Karpas-422 (cell line): ENCODE results near the gene TMA7B. TPM values are rescaled to one million over a fixed set of nuclear protein-coding genes. Genes with fewer than 3 reads are reported as not detected.

Experiments
- DNase-seq: peaks from one replicate; pipeline ENCODE4 v3.0.0-alpha.2; 2015
- H2AFZ ChIP-seq: fragments of 200-600 bp; sonication (generic); 2 replicates; pipeline ENCODE4 v1.6.1; 2014; ENCODE audit warnings: antibody characterized with exemption, low read length, mixed read lengths
- H3K27ac ChIP-seq: fragments of 200-600 bp; sonication (generic); 2 replicates; pipeline ENCODE4 v1.5.1; 2014; ENCODE audit warnings: mild to moderate bottlenecking, low read length, moderate library complexity
- H3K27me3 ChIP-seq: fragments of 200-600 bp; sonication (generic); 2 replicates; pipeline ENCODE4 v1.6.1; 2014; ENCODE audit warnings: low read length, mixed read lengths
- H3K36me3 ChIP-seq: fragments of 200-600 bp; sonication (generic); 2 replicates; pipeline ENCODE4 v1.6.1; 2014; ENCODE audit warnings: low read length, mixed read lengths; ENCODE audit not compliant: insufficient read depth
- H3K4me1 ChIP-seq: fragments of 200-600 bp; sonication (generic); 2 replicates; pipeline ENCODE4 v1.6.1; 2014; ENCODE audit warnings: mild to moderate bottlenecking, low read length, mixed read lengths
- H3K4me2 ChIP-seq: fragments of 200-600 bp; sonication (generic); 2 replicates; pipeline ENCODE4 v1.6.1; 2014; ENCODE audit warnings: low read length, low read depth, mild to moderate bottlenecking; ENCODE audit not compliant: poor library complexity, severe bottlenecking
- H3K4me3 ChIP-seq: fragments of 200-600 bp; sonication (generic); 2 replicates; pipeline ENCODE4 v1.5.1; 2014; ENCODE audit warnings: mild to moderate bottlenecking, antibody characterized with exemption, low read length, mixed read lengths
- H3K79me2 ChIP-seq: fragments of 200-600 bp; sonication (generic); 2 replicates; pipeline ENCODE4 v1.6.1; 2014; ENCODE audit warnings: mild to moderate bottlenecking, low read length, mixed read lengths
- H3K9ac ChIP-seq: fragments of 200-600 bp; sonication (generic); 2 replicates; pipeline ENCODE4 v1.6.0; 2014; ENCODE audit warnings: low read length
- H3K9me2 ChIP-seq: fragments of 200-600 bp; sonication (generic), shearing (Covaris generic); replicated peaks from 2 replicates; pipeline ENCODE4 v1.6.0; 2014; ENCODE audit warnings: mild to moderate bottlenecking, low read length, moderate library complexity; ENCODE audit not compliant: insufficient read depth
- H3K9me3 ChIP-seq: fragments of 300-700, 200-600 bp; sonication (generic); 2 replicates; pipeline ENCODE4 v1.6.1; 2014; ENCODE audit warnings: low read length, mixed read lengths
- H4K20me1 ChIP-seq: fragments of 200-600 bp; sonication (generic); 2 replicates; pipeline ENCODE4 v1.6.1; 2014; ENCODE audit warnings: mild to moderate bottlenecking, antibody characterized with exemption, low read length, low read depth; ENCODE audit not compliant: insufficient read depth
- total RNA-seq: library from RNA; depleted of rRNA; stranded (reverse); fragments of >200 nt; shearing (Covaris generic); gene quantifications from 2 replicates; pipeline ENCODE4 v1.2.3, GENCODE V29; 2014; ENCODE audit warnings: low replicate concordance

The TMA7B gene
- total RNA-seq, 1 experiment from 2014 or later: not detected

GRCh38 chr22:39937906-39938305 is 22.3 kb upstream of the TMA7B start:
- no peak overlapping the region for H3K4me2 ChIP-seq

DNA sequence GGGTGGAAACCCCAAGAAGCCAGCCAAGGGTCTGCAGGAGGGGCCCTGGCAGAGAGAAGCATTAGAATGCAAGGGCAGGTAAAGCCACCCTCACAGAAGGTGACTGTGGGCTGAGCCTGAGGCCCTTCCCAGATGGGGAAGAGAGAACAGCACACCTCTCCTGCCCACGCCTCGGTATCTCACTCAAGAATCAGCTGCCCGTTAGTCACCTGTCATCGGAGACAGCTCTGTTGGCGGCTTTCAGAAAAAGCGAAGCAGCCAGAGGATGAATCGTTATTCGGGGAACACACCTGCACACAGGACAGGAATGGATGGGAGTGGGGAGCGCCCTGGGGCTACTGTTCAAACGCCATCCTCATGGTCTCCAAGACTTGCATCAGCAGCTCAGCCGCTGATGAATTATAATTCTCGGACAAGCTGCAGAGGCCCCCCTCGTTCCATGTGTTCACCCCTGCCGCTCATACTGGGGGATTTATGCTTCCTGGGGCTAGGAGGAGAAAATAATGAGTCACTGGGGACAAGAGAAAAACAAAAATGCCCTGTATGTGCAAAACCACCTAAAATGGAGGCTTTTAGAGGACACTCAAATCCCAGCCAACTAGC is 21.6 kb upstream of the TMA7B start:
- Histone ChIP-seq H3K4me2 (no peak overlapping the region), H3K9ac (no peak overlapping the region)

More at GRCh38 chr22:39937906-39938305, 22.3 kb upstream of the TMA7B start:
- DNase-seq: no peak
- Histone ChIP-seq H3K9ac (no peak overlapping the region), H3K4me1 (no peaks in the 10 kb centered on the region; the same call in 1 of the 2 replicates), H3K79me2 (no peaks in the 10 kb centered on the region), H3K9me2 (no peaks in the 10 kb centered on the region), H3K27ac (no peak overlapping the region), H2AFZ (no peak overlapping the region), H3K9me3 (no peaks in the 10 kb centered on the region), H3K27me3 (no peaks in the 10 kb centered on the region), H3K4me3 (no peak overlapping the region), H3K36me3 (no peaks in the 10 kb centered on the region), H4K20me1 (no peaks in the 10 kb centered on the region)

GRCh38 chr22:39939830-39940229 is 20.4 kb upstream of the TMA7B start:
- no peak overlapping the region for H3K4me3 ChIP-seq
- no peak for DNase-seq
- H3K79me2 ChIP-seq: no peaks in the 10 kb centered on the region
- no peaks in the 10 kb centered on the region for H3K27me3 ChIP-seq
- H3K36me3 ChIP-seq: no peaks in the 10 kb centered on the region
- no peak overlapping the region for H3K27ac ChIP-seq
- H3K9ac ChIP-seq: no peak overlapping the region
- H3K9me3 ChIP-seq: no peaks in the 10 kb centered on the region
- no peak overlapping the region for H2AFZ ChIP-seq
- H3K9me2 ChIP-seq: no peaks in the 10 kb centered on the region
- no peaks in the 10 kb centered on the region for H4K20me1 ChIP-seq
- H3K4me2 ChIP-seq: no peak overlapping the region
- peaks cover 4% of the 10 kb centered on the region for H3K4me1 ChIP-seq

More for the DNA sequence above, 21.6 kb upstream of the TMA7B start:
- H3K79me2 ChIP-seq: no peaks in the 10 kb centered on the region
- no peaks in the 10 kb centered on the region for H4K20me1 ChIP-seq
- no peaks in the 10 kb centered on the region for H3K9me2 ChIP-seq
- no peaks in the 10 kb centered on the region for H3K27me3 ChIP-seq
- H3K27ac ChIP-seq: no peak overlapping the region
- H3K4me1 ChIP-seq: peaks cover 4% of the 10 kb centered on the region
- no peak overlapping the region for H3K4me3 ChIP-seq
- H2AFZ ChIP-seq: no peak overlapping the region
- no peaks in the 10 kb centered on the region for H3K9me3 ChIP-seq
- no peak for DNase-seq
- no peaks in the 10 kb centered on the region for H3K36me3 ChIP-seq

GRCh38 chr22:39940757-39941305 is 19.4 kb upstream of the TMA7B start:
- H3K36me3 ChIP-seq: no peaks in the 10 kb centered on the region
- peaks cover 4% of the 10 kb centered on the region for H3K4me1 ChIP-seq
- H3K27ac ChIP-seq: no peak overlapping the region
- no peaks in the 10 kb centered on the region for H3K9me3 ChIP-seq
- no peaks in the 10 kb centered on the region for H3K27me3 ChIP-seq
- DNase-seq: peak; percentile 58
- no peak overlapping the region for H2AFZ ChIP-seq
- no peaks in the 10 kb centered on the region for H4K20me1 ChIP-seq
- H3K79me2 ChIP-seq: no peaks in the 10 kb centered on the region
- H3K4me2 ChIP-seq: no peak overlapping the region
- H3K9me2 ChIP-seq: no peaks in the 10 kb centered on the region
- no peak overlapping the region for H3K9ac ChIP-seq
- no peak overlapping the region for H3K4me3 ChIP-seq

DNA sequence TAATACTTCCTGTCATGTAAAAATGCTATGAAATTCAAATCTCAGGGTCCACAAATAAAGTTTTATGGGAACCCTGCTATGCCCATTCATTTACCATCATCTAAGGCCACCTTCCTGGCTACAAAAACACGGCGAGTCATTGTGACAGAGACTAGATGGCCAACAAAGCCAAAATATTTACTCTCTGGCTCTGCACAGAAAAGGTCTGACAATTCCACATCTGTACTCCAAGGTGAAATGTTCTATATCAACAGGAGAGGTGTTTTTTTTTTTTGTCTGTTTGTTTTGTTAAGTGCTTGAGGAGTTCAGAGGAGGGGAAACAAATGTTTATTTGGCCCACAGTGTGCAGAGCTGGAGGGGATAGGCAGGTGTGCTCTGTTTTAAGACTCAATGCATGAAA is 18.6 kb upstream of the TMA7B start:
- peaks cover 9% of the 10 kb centered on the region for H3K4me1 ChIP-seq
- no peaks in the 10 kb centered on the region for H3K27me3 ChIP-seq
- no peaks in the 10 kb centered on the region for H4K20me1 ChIP-seq
- H2AFZ ChIP-seq: no peak overlapping the region
- H3K4me2 ChIP-seq: no peak overlapping the region
- no peak for DNase-seq
- H3K9ac ChIP-seq: no peak overlapping the region
- no peak overlapping the region for H3K4me3 ChIP-seq
- no peaks in the 10 kb centered on the region for H3K36me3 ChIP-seq
- H3K9me3 ChIP-seq: no peaks in the 10 kb centered on the region
- H3K9me2 ChIP-seq: no peaks in the 10 kb centered on the region
- H3K79me2 ChIP-seq: no peaks in the 10 kb centered on the region
- H3K27ac ChIP-seq: no peak overlapping the region

DNA sequence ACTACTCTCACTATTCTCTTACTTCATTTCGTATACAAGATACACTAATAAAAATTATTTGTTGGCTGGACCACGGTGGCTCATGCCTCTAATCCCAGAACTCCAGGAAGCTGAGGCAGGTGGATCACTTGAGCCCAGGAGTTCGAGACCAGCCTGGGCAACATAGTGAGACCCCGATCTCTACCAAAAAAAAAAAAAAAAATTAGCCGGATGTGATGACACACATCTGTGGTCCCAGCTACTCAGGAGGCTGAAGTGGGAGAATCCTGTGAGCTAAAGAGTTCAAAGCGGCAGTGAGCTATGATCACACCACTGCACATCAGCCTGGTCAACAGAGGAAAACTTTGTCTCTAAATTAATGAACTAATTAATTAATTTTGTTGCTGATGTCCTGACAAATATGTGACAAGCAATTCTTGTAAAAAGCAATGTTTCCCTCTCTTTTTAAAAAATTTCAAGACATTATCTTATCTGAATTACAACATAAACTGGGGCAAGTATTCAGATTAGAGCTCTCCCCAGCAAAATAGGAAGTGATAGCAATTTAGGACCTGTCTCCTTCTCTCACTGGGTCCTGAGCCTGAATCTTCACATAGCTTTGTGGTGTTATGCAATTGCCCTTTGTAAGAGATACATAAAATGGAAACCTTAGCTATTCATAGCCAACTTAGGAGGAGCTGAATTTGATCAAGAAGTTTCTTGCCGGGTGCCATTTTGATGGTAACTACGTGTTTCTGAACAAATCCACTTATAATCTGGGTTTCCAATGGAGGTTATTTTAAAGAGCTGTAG is 17.6 kb upstream of the TMA7B start:
- Histone ChIP-seq H3K9me3 (no peaks in the 10 kb centered on the region), H3K27ac (no peak overlapping the region), H3K9ac (no peak overlapping the region), H3K4me3 (no peak overlapping the region), H3K79me2 (no peaks in the 10 kb centered on the region), H3K27me3 (no peaks in the 10 kb centered on the region), H3K4me2 (no peak overlapping the region), H4K20me1 (no peaks in the 10 kb centered on the region), H2AFZ (no peak overlapping the region), H3K4me1 (peaks cover 18% of the 10 kb centered on the region), H3K36me3 (no peaks in the 10 kb centered on the region), H3K9me2 (no peaks in the 10 kb centered on the region)
- DNase-seq: no peak

GRCh38 chr22:39943337-39943736 is 16.9 kb upstream of the TMA7B start:
- Histone ChIP-seq H2AFZ (no peak overlapping the region), H3K9me3 (no peaks in the 10 kb centered on the region), H3K4me1 (peaks cover 18% of the 10 kb centered on the region), H3K27me3 (no peaks in the 10 kb centered on the region), H3K4me2 (no peak overlapping the region), H3K36me3 (no peaks in the 10 kb centered on the region), H3K4me3 (no peak overlapping the region), H3K79me2 (no peaks in the 10 kb centered on the region), H3K9me2 (no peaks in the 10 kb centered on the region), H4K20me1 (no peaks in the 10 kb centered on the region), H3K27ac (no peak overlapping the region), H3K9ac (no peak overlapping the region)
- DNase-seq: peak; percentile 66
